ENCODE measurements around the gene FNIP1. TPM values are rescaled to one million over a fixed set of nuclear protein-coding genes. Genes with fewer than 3 reads are reported as not detected.

Gene FNIP1
- total and polyA plus RNA-seq, 2 experiments from 2014 or later = 20.7 to 73.4 TPM

DNA sequence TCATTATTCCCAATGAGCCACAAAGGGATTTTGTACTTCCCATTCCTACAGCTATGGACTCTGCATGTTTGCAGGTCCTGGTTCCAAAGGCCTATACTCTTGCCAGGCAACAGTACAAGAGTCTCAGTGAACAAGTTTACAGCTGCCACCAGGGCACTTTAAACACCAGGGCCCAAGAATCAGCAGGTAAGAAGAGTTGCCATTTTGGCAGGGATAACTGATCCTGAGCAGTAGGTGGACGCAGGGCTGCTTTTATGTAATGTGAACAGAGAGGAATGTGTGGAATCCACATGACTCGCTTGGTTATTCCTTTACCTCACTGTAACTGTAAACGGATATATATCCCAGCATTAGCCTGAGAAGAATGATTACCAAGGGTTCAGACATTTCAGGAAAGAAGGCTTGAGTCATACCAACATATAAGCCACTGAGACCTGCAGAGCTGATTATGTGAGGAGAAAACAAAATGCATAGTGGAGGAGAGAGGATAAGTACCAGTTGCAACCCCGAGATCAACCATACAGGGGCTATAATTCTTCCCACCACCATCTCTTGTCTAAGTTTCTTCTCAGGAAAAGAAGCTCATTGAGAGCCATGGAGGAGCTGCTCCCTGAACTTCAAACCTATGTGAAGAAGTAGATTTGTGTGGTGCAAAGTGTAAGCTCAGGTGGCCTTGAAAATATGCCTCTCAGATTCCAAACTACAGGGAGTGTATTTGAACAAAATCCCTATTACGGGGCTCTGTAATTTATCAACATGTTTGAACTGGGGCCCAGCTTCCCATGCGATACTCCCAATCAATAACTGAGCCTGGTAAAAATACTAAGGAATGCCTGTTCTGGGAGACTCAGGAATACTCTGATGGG is 186.4 kb downstream of the FNIP1 start:
- H3K4me3 ChIP-seq = no peak overlapping the region
- peaks cover 84% of the 10 kb centered on the region for H3K79me2 ChIP-seq
- no peaks in the 10 kb centered on the region for H3K36me3 ChIP-seq (replicated peaks; ENCODE audit: insufficient read depth, low read depth)
- no peak for TF ChIP-seq EZH2phosphoT487 (IDR thresholded peaks at IDR 0.05; ENCODE audit: low read depth, severe bottlenecking, unreplicated experiment)
- TF ChIP-seq, protein P1, sequence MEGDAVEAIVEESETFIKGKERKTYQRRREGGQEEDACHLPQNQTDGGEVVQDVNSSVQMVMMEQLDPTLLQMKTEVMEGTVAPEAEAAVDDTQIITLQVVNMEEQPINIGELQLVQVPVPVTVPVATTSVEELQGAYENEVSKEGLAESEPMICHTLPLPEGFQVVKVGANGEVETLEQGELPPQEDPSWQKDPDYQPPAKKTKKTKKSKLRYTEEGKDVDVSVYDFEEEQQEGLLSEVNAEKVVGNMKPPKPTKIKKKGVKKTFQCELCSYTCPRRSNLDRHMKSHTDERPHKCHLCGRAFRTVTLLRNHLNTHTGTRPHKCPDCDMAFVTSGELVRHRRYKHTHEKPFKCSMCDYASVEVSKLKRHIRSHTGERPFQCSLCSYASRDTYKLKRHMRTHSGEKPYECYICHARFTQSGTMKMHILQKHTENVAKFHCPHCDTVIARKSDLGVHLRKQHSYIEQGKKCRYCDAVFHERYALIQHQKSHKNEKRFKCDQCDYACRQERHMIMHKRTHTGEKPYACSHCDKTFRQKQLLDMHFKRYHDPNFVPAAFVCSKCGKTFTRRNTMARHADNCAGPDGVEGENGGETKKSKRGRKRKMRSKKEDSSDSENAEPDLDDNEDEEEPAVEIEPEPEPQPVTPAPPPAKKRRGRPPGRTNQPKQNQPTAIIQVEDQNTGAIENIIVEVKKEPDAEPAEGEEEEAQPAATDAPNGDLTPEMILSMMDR (IDR thresholded peaks at IDR 0.05; ENCODE audit: poor library complexity) = no peak
- TF ChIP-seq EZH2 (IDR thresholded peaks at IDR 0.05; ENCODE audit: borderline replicate concordance) = no peak
- no peaks in the 10 kb centered on the region for H3K9me3 ChIP-seq (ENCODE audit: low read depth)
- H3K9me2 ChIP-seq (replicated peaks; ENCODE audit: insufficient read depth) = no peaks in the 10 kb centered on the region
- peak overlapping the region; percentile 38 for H3K4me2 ChIP-seq
- peaks cover 5% of the 10 kb centered on the region for H4K20me1 ChIP-seq (ENCODE audit: insufficient read depth, poor library complexity, severe bottlenecking)
- WGBS (ENCODE audit: low lambda C conversion rate, missing lambda C conversion rate) = 53% methylated on average over 6 of the region's 6 CpGs
- H3K4me1 ChIP-seq (ENCODE audit: insufficient read depth) = peaks cover 19% of the 10 kb centered on the region
- peak; percentile 34 for DNase-seq (ENCODE audit: low spot score)
- H2AFZ ChIP-seq = no peak overlapping the region
- no peaks in the 10 kb centered on the region for H3K27me3 ChIP-seq
- peak overlapping the region; percentile 43 for H3K27ac ChIP-seq

DNA sequence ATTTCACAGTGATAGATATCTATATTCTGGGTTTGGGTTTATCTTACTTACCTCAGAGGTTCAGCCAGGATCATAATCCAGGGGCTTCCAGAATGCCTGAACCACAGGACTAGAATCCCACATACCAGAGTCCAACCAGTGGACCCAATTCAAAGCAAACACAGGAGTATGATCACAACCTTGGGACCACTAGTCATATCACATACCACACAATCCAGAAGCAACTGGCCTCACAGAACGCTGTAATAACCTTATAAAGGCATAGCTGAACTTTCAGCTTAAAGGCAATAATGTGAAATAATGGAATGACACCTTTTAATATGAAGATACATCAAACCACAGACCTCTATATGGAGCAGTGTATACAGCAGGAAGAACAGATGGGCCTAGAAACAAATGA is 187.0 kb downstream of the FNIP1 start:
- Histone ChIP-seq H3K9me3 (ENCODE audit: low read depth) (no peaks in the 10 kb centered on the region), H3K4me3 (no peak overlapping the region), H3K4me2 (no peak overlapping the region), H3K4me1 (ENCODE audit: insufficient read depth) (peaks cover 14% of the 10 kb centered on the region), H3K9me2 (replicated peaks; ENCODE audit: insufficient read depth) (no peaks in the 10 kb centered on the region), H2AFZ (no peak overlapping the region), H3K27ac (peak overlapping the region; percentile 43), H4K20me1 (ENCODE audit: insufficient read depth, poor library complexity, severe bottlenecking) (peaks cover 5% of the 10 kb centered on the region), H3K27me3 (no peaks in the 10 kb centered on the region), H3K36me3 (replicated peaks; ENCODE audit: insufficient read depth, low read depth) (no peaks in the 10 kb centered on the region), H3K79me2 (peaks cover 84% of the 10 kb centered on the region)
- WGBS (ENCODE audit: low lambda C conversion rate, missing lambda C conversion rate) = 76% methylated on average over 1 of the region's 1 CpG
- TF ChIP-seq, protein P1 (IDR thresholded peaks at IDR 0.05; ENCODE audit: poor library complexity) = no peak
- TF ChIP-seq EZH2phosphoT487 (IDR thresholded peaks at IDR 0.05; ENCODE audit: low read depth, severe bottlenecking, unreplicated experiment) (no peak), EZH2 (IDR thresholded peaks at IDR 0.05; ENCODE audit: borderline replicate concordance) (no peak)
- DNase-seq (ENCODE audit: low spot score) = no peak

DNA sequence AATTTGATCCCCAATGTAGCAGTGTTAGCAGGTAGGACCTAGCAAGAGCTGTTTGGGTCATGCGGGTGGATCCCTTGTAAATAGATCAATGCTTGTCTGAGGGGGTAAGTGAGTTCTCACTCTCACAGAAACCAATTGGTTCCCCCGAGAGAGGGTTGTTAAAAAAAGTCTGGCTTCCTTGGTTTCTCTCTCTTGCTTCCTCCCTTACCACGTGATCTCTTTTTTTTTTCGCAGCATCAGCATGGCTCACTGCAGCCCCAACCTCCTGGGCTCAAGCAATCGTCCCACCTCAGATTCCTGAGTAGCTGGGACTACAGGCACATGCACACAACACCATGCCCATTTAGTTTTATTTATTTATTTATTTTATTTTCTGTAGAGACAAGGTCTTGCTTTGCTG is 188.2 kb downstream of the FNIP1 start:
- TF ChIP-seq, protein P1 (IDR thresholded peaks at IDR 0.05; ENCODE audit: poor library complexity) = no peak
- TF ChIP-seq EZH2 (IDR thresholded peaks at IDR 0.05; ENCODE audit: borderline replicate concordance) (no peak), EZH2phosphoT487 (IDR thresholded peaks at IDR 0.05; ENCODE audit: low read depth, severe bottlenecking, unreplicated experiment) (no peak)
- Histone ChIP-seq H3K4me3 (no peak overlapping the region), H3K36me3 (replicated peaks; ENCODE audit: insufficient read depth, low read depth) (no peaks in the 10 kb centered on the region), H3K4me2 (no peak overlapping the region), H3K9me2 (replicated peaks; ENCODE audit: insufficient read depth) (no peaks in the 10 kb centered on the region), H4K20me1 (ENCODE audit: insufficient read depth, poor library complexity, severe bottlenecking) (peaks cover 5% of the 10 kb centered on the region), H3K9me3 (ENCODE audit: low read depth) (no peaks in the 10 kb centered on the region), H3K27ac (no peak overlapping the region), H3K79me2 (peaks cover 86% of the 10 kb centered on the region), H3K27me3 (no peaks in the 10 kb centered on the region), H2AFZ (no peak overlapping the region), H3K4me1 (ENCODE audit: insufficient read depth) (peaks cover 14% of the 10 kb centered on the region)
- 98% methylated on average over 5 of the region's 5 CpGs for WGBS (ENCODE audit: low lambda C conversion rate, missing lambda C conversion rate)
- DNase-seq (ENCODE audit: low spot score) = no peak

Measured in hepatocyte (in vitro differentiated cells).